Measurements from ENCODE around the gene AP3S2. TPM values are rescaled to one million over a fixed set of nuclear protein-coding genes. Genes with fewer than 3 reads are reported as not detected.

AP3S2 gene
- total and polyA plus RNA-seq, 2 of the 13 experiments (the other 11 are each of a cell fraction or from before 2014, with no cell fraction given): 17.6 to 44.4 TPM

- no peak for DNase-seq (ENCODE audit: low spot score)
- H3K36me3 ChIP-seq (replicated peaks in 1 of 2; ENCODE audit: control insufficient read depth in 1 of 2, insufficient read depth in 2 of 2, low read length in 2 of 2): peaks cover 9 to 19% of the 10 kb centered on the region in 2 experiments; a peak in 4 of 5 replicates
- H3K4me1 ChIP-seq (ENCODE audit: insufficient read depth, low read length): peaks cover 37% of the 10 kb centered on the region
- 92% methylated on average over 12 of the region's 12 CpGs for WGBS (ENCODE audit: low lambda C conversion rate)
- H3K27ac ChIP-seq (ENCODE audit: extremely low read length, insufficient read depth, low read length): no peak overlapping the region
- no peak overlapping the region for H3K4me2 ChIP-seq (ENCODE audit: low read depth, low read length)
- FAIRE-seq: no peak
- H2AFZ ChIP-seq (ENCODE audit: low read length): no peak overlapping the region
- no TSS peak for BruUV-seq (replicated peaks)
- TF ChIP-seq HNRNPL (IDR thresholded peaks at IDR 0.05; ENCODE audit: low read depth, low read length) (0 out of 2 replicates have a peak, but pooled peaks have one; percentile 24), TGIF2 (CRISPR knock-in tag; IDR thresholded peaks at IDR 0.05) (no peak)
- no peak overlapping the region for H3K4me3 ChIP-seq (replicated peaks in 1 of 3; ENCODE audit: insufficient read depth in 1 of 3, low read depth in 2 of 3, low read length in 3 of 3)
- no peak overlapping the region for H3K9ac ChIP-seq (ENCODE audit: insufficient read depth, low read depth, low read length)
- ChIA-PET POLR2A (no interaction called here), CTCF (ENCODE audit: low intra/inter-chr PET ratio, low total read pairs) (no interaction called here)
- in situ Hi-C loops (cut with HindIII; ENCODE audit: extremely low pct_ligation_motif_present, low pct_unique_long_range_greater_than_20kb): no loop called here
- no peaks in the 10 kb centered on the region for H3K79me2 ChIP-seq (ENCODE audit: insufficient read depth, low read length)
- no peaks in the 10 kb centered on the region for H4K20me1 ChIP-seq (ENCODE audit: insufficient read depth, low read length)
- ATAC-seq: no peak
- H3K9me3 ChIP-seq (ENCODE audit: low read length): no peaks in the 10 kb centered on the region
- H3K27me3 ChIP-seq (ENCODE audit: control insufficient read depth in 1 of 2, insufficient read depth in 2 of 2, low read length in 2 of 2): no peaks in the 10 kb centered on the region; a peak in 1 of 5 replicates
- intact Hi-C loops (cut with micrococcal nuclease; ENCODE audit: unreplicated experiment): no loop called here
Observed at GRCh38 chr15:89830639-89831038, 63.2 kb downstream of the AP3S2 start.

DNA sequence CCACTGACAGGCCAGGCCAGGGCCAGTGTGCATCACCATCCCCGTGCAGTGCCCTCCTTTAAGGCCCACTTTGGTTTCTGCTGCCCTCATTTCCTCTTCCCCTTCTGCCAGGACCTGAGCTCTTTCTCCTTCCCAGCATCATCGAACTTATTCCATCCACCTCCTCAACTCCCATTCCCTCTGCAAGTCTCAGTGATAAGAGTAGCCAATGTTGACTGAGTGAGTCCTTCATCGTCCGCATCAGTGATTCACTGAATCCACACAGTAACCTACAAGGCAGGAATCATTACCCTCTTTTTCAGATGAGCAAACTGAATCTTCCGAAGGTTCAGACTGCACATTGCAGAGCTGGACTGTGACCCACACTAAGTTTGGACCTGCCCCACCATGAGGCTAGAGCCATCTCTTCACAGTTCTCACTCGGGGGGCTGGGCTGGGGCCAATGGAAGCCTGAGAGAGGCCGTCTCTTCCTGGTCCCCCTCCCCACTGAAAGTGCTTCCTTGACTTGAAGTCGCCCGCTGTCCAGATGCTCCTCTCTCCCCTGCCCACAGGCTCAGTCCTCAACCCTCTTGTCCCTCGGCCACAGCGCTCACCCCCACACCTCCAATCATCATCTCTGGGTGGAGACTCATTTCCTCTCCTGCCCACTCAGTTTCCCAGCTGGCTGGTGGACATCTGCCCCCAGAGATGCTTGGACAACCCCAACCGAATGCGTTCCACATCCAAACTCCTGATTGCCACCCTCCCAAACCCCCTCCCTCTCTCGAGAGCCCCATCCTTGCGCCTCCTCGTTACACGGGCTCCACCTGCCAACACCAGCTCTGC lies 64.0 kb downstream of the AP3S2 start:
- WGBS (ENCODE audit: low lambda C conversion rate): 71% methylated on average over 15 of the region's 17 CpGs
- in situ Hi-C loops (cut with HindIII; ENCODE audit: extremely low pct_ligation_motif_present, low pct_unique_long_range_greater_than_20kb): no loop called here
- Histone ChIP-seq H3K79me2 (ENCODE audit: insufficient read depth, low read length) (no peaks in the 10 kb centered on the region), H3K36me3 (replicated peaks in 1 of 2; ENCODE audit: control insufficient read depth in 1 of 2, insufficient read depth in 2 of 2, low read length in 2 of 2) (peaks cover 7 to 13% of the 10 kb centered on the region in 2 experiments; a peak in 4 of 5 replicates), H2AFZ (ENCODE audit: low read length) (no peak overlapping the region), H3K4me3 (replicated peaks in 1 of 3; ENCODE audit: insufficient read depth in 1 of 3, low read depth in 2 of 3, low read length in 3 of 3) (no peak overlapping the region), H3K4me2 (ENCODE audit: low read depth, low read length) (no peak overlapping the region), H3K27ac (ENCODE audit: extremely low read length, insufficient read depth, low read length) (no peak overlapping the region), H3K9me3 (ENCODE audit: low read length) (no peaks in the 10 kb centered on the region), H3K9ac (ENCODE audit: insufficient read depth, low read depth, low read length) (no peak overlapping the region), H3K4me1 (ENCODE audit: insufficient read depth, low read length) (peaks cover 45% of the 10 kb centered on the region), H4K20me1 (ENCODE audit: insufficient read depth, low read length) (no peaks in the 10 kb centered on the region), H3K27me3 (ENCODE audit: control insufficient read depth in 1 of 2, insufficient read depth in 2 of 2, low read length in 2 of 2) (peaks cover 0 to 3% of the 10 kb centered on the region in 2 experiments; a peak in 1 of 5 replicates)
- FAIRE-seq (no peak), ATAC-seq (no peak; the same call in 2 of the 3 replicates), DNase-seq (ENCODE audit: low spot score) (no peak)
- POLR2A ChIA-PET: interaction anchor here (0.9 to 2.2 kb wide), 2 partner anchors 15 to 23 kb away, joined by 3 to 8 read pairs; partner anchors contain the start of gene ANPEP
- no TSS peak for BruUV-seq (replicated peaks)
- no peak for TF ChIP-seq FOXA1 (IDR thresholded peaks at IDR 0.05)
- 0 out of 2 replicates have a peak, but pooled peaks have one; percentile 29 for TF ChIP-seq FOXA1 (CRISPR knock-in tag; IDR thresholded peaks at IDR 0.05)
- no peak for TF ChIP-seq KDM6A (CRISPR knock-in tag; IDR thresholded peaks at IDR 0.05; ENCODE audit: low read depth)
- TF ChIP-seq, protein P1, sequence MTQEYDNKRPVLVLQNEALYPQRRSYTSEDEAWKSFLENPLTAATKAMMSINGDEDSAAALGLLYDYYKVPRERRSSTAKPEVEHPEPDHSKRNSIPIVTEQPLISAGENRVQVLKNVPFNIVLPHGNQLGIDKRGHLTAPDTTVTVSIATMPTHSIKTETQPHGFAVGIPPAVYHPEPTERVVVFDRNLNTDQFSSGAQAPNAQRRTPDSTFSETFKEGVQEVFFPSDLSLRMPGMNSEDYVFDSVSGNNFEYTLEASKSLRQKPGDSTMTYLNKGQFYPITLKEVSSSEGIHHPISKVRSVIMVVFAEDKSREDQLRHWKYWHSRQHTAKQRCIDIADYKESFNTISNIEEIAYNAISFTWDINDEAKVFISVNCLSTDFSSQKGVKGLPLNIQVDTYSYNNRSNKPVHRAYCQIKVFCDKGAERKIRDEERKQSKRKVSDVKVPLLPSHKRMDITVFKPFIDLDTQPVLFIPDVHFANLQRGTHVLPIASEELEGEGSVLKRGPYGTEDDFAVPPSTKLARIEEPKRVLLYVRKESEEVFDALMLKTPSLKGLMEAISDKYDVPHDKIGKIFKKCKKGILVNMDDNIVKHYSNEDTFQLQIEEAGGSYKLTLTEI (CRISPR knock-in tag; conservative IDR thresholded peaks at IDR 0.05): no peak
- CTCF ChIA-PET (ENCODE audit: low intra/inter-chr PET ratio, low total read pairs): no interaction called here
- intact Hi-C loops (cut with micrococcal nuclease; ENCODE audit: unreplicated experiment): no loop called here

Data from HepG2 (cell line).